ENCODE data around the gene MAGI2.

The MAGI2 gene

DNA sequence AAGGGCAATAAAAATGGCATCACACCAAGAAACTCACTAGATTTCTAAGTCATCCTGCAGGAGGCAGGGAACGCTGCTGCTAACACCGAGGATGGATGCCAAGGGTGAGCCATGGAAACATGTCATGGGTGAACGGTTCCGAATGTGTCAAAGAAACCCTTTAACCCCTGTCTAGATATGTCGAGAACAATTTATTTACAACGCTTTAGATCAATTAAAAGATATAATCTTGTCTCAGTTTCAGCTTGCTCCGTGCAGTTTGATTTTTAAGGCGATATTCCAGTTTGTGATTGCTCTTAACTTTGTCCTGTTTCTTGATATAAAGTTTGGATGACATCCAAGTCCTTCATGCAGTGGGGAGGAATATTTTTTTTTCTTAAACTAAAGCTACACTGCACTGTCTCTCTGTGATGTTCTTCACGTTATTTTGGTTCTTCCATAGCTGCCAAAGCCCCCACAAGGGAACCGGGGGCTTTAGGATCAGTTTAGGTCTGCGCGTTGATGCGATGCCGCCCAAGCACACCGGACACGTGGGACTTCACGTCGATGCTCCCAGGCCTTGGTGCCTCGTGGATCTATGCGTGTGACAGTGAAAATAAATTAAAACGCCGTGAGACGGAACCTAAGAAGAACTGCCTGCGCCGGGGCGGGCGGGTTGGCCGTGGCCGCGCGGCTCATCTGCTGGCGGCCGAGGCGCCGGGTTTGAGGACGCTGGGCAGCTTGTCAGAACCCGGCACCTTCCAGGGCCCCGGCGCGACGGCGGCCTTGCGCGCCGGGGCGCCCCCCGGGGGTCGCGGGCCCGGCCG, 1434.6 kb downstream of the MAGI2 start:
- peak overlapping the region; percentile 76 for H3K27ac ChIP-seq
- TF ChIP-seq, protein P1, sequence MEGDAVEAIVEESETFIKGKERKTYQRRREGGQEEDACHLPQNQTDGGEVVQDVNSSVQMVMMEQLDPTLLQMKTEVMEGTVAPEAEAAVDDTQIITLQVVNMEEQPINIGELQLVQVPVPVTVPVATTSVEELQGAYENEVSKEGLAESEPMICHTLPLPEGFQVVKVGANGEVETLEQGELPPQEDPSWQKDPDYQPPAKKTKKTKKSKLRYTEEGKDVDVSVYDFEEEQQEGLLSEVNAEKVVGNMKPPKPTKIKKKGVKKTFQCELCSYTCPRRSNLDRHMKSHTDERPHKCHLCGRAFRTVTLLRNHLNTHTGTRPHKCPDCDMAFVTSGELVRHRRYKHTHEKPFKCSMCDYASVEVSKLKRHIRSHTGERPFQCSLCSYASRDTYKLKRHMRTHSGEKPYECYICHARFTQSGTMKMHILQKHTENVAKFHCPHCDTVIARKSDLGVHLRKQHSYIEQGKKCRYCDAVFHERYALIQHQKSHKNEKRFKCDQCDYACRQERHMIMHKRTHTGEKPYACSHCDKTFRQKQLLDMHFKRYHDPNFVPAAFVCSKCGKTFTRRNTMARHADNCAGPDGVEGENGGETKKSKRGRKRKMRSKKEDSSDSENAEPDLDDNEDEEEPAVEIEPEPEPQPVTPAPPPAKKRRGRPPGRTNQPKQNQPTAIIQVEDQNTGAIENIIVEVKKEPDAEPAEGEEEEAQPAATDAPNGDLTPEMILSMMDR (conservative IDR thresholded peaks at IDR 0.05): peak; percentile 35

- TF ChIP-seq, protein P1 (conservative IDR thresholded peaks at IDR 0.05): no peak
- no peak overlapping the region for H3K27ac ChIP-seq
Measured at GRCh38 chr7:78017591-78018100, 1435.8 kb downstream of the MAGI2 start.

DNA sequence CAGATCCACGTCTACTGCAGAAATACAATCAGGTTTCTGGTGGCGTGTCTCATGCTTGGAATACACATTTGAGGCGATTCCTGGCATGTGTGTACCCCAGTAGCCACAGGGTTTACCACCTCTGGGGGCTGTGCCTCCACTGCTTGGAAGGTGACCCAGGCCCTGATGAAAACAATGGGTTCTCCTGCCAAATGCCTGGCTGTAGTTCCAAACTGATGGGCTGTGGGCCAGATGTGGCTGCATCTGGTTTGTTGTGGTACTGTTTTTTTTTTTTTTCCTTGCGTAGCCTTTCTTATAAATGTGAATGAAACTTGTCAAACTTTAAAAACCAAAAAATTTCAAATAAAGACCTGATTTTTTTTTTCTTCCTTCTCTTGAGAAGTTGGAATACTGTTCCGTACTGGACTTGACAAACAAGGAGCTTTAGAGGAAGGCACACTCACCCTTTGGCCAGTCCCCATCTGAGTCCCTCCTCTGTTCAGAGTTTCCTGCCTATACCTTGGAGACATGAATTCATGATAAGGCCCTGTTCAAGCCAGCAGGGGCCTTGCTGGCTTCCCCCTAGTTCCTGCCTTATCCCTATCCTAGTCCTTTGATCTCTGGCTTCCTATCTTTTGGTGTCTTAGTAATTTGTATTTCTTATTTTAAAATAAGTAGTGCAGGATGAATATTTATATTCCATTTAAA, 1437.8 kb downstream of the MAGI2 start:
- no peak overlapping the region for H3K27ac ChIP-seq
- TF ChIP-seq, protein P1 (conservative IDR thresholded peaks at IDR 0.05): no peak

- H3K27ac ChIP-seq: no peak overlapping the region
Measured at GRCh38 chr7:78014401-78014800, 1439.1 kb downstream of the MAGI2 start.

DNA sequence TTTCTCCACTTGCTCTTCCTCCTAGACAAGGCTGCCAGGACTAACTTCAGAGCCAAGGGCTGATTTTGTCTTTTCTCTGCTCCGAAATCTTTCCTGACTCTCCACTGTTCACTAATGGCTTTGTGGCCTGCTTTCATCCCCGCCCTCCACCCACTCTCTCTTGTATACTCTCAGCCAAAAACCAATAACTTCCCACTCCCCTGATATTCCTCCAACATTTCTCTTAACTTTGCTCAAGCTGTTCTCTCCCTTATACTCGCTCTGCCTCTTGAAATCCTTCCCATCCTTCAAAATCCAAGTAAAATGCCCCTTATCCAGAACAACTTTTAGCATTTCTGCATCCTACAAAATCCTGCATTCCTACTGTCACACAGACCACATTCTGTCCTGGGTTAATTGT, 1440.1 kb downstream of the MAGI2 start:
- H3K27ac ChIP-seq: no peak overlapping the region
- TF ChIP-seq, protein P1 (conservative IDR thresholded peaks at IDR 0.05): no peak

More at GRCh38 chr7:78014401-78014800, 1439.1 kb downstream of the MAGI2 start:
- TF ChIP-seq, protein P1 (conservative IDR thresholded peaks at IDR 0.05): no peak

DNA sequence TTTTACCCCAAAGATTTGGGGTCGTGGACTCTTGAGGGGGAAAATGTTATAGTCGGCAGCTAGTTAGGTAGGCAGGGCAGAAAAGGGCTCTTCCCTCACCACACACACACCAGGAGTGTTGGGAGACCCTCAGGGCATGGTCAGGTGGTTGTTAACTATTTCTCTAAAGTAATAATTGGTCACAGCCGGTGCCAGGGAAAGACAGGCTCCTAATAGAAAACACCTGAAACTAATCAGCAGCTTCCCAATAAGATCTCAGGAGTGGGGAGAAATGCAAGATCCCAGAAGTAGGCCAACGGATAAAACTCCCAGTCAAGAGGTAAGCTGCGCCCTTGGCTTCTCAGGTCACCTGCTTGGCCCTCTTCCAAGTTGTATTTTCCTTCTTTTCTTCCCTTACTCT, 1441.8 kb downstream of the MAGI2 start:
- TF ChIP-seq, protein P1 (conservative IDR thresholded peaks at IDR 0.05): no peak
- no peak overlapping the region for H3K27ac ChIP-seq

GRCh38 chr7:78007231-78007630, 1446.2 kb downstream of the MAGI2 start:
- H3K27ac ChIP-seq: no peak overlapping the region
- TF ChIP-seq, protein P1 (conservative IDR thresholded peaks at IDR 0.05): no peak
